ENCODE results near the gene RALGDS. TPM values are rescaled to one million over a fixed set of nuclear protein-coding genes. Genes with fewer than 3 reads are reported as not detected.

The RALGDS gene
- total and polyA plus RNA-seq, 2 donors (not counting 3 experiments of a cell fraction or from before 2014, with no cell fraction given) = 41.4 to 60.0 TPM

DNA sequence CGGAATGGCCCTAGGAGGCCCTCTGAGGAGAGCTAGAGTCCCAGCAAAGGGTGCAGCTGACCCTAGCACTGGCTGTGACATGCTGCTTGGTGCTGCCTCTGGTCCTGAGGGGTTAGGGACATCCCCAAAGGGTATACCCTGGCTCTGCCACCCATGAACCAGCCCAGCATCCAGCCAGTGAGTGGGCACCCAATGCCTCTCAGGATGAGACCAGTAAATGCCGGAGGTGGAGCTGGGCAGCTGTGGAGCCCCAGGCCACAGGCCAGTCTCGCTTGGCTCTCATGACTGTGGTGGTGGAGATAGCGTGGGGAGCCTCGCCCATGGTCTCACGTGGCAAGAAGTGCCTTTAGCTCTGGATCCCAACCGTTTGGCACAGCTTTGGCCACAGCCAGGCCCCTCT lies 63.0 kb downstream of the RALGDS start:
- Histone ChIP-seq H3K27ac (ENCODE audit: insufficient read depth, low read depth, low read length) (no peak overlapping the region), H3K4me1 (ENCODE audit: control insufficient read depth, extremely low read depth, insufficient read depth, low read length) (peaks cover 3% of the 10 kb centered on the region), H3K4me3 (replicated peaks in 1 of 3; ENCODE audit: insufficient read depth in 1 of 3, low read depth in 1 of 3, low read length in 3 of 3) (no peak overlapping the region), H3K27me3 (ENCODE audit: control insufficient read depth in 2 of 2, insufficient read depth in 2 of 2, low read length in 2 of 2) (no peaks in the 10 kb centered on the region), H3K36me3 (ENCODE audit: control insufficient read depth in 2 of 2, extremely low read depth in 1 of 2, insufficient read depth in 2 of 2, low read length in 2 of 2) (peaks cover 0 to 29% of the 10 kb centered on the region in 2 experiments), H4K20me1 (replicated peaks; ENCODE audit: control insufficient read depth, extremely low read depth, insufficient read depth, low read length) (no peaks in the 10 kb centered on the region), H3K9me3 (replicated peaks; ENCODE audit: control insufficient read depth, insufficient read depth, low read length) (no peaks in the 10 kb centered on the region), H3K9me1 (replicated peaks; ENCODE audit: control insufficient read depth, extremely low read depth, insufficient read depth, low read length) (no peaks in the 10 kb centered on the region), H3K4me2 (ENCODE audit: insufficient read depth, low read length) (no peak overlapping the region), H3K79me2 (ENCODE audit: control insufficient read depth, insufficient read depth, low read length) (no peaks in the 10 kb centered on the region), H3K9ac (replicated peaks; ENCODE audit: extremely low read depth, insufficient read depth, low read length) (no peak overlapping the region), H2AFZ (ENCODE audit: low read depth, low read length) (no peak overlapping the region)
- dilution Hi-C loops (cut with MboI; ENCODE audit: extremely low pct_ligation_motif_present, low sequenced_read_pairs) = no loop called here
- ChIA-PET POLR2A (no interaction called here), CTCF (no interaction called here)
- intact Hi-C loops (cut with micrococcal nuclease) = no loop called here
- no peak for FAIRE-seq
- no peak for DNase-seq (ENCODE audit: low read depth, low spot score)
- BruUV-seq (replicated peaks) = TSS peak; percentile 62
- TF ChIP-seq JUN (IDR thresholded peaks at IDR 0.05; ENCODE audit: borderline replicate concordance, insufficient read depth, insufficient read length, low read depth) (no peak), FOS (IDR thresholded peaks at IDR 0.05; ENCODE audit: borderline replicate concordance, insufficient read depth, low read length) (no peak), GATA2 (IDR thresholded peaks at IDR 0.05; ENCODE audit: insufficient read depth, insufficient read length, low read depth, low read length) (no peak)

DNA sequence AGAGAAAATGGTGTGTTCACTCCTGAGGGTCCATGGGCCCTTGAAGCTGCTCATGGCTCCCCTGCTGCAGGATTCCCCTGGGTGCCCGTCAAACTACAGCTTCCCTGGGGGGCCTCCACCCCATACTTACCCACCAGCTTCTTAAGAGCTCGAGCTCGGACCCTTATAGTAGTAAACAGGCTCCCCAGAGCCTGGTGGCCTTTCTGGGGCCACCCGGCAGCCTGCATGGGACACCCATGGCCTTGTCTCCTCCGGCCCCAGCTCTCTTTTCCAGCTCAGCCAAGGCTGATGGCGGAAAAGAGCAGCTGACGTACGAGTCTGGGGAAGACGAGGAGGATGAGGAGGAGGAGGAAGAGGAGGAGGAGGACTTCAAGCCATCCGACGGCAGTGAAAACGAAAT lies 63.5 kb downstream of the RALGDS start:
- no peak overlapping the region for H3K9ac ChIP-seq (replicated peaks; ENCODE audit: extremely low read depth, insufficient read depth, low read length)
- no peaks in the 10 kb centered on the region for H3K9me1 ChIP-seq (replicated peaks; ENCODE audit: control insufficient read depth, extremely low read depth, insufficient read depth, low read length)
- H3K9me3 ChIP-seq (replicated peaks; ENCODE audit: control insufficient read depth, insufficient read depth, low read length) = no peaks in the 10 kb centered on the region
- peaks cover 3% of the 10 kb centered on the region for H3K4me1 ChIP-seq (ENCODE audit: control insufficient read depth, extremely low read depth, insufficient read depth, low read length)
- TF ChIP-seq FOS (IDR thresholded peaks at IDR 0.05; ENCODE audit: borderline replicate concordance, insufficient read depth, low read length) = no peak
- TF ChIP-seq, protein P1, sequence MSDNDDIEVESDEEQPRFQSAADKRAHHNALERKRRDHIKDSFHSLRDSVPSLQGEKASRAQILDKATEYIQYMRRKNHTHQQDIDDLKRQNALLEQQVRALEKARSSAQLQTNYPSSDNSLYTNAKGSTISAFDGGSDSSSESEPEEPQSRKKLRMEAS (IDR thresholded peaks at IDR 0.05; ENCODE audit: insufficient read depth, insufficient read length) = no peak
- TF ChIP-seq, protein P2, sequence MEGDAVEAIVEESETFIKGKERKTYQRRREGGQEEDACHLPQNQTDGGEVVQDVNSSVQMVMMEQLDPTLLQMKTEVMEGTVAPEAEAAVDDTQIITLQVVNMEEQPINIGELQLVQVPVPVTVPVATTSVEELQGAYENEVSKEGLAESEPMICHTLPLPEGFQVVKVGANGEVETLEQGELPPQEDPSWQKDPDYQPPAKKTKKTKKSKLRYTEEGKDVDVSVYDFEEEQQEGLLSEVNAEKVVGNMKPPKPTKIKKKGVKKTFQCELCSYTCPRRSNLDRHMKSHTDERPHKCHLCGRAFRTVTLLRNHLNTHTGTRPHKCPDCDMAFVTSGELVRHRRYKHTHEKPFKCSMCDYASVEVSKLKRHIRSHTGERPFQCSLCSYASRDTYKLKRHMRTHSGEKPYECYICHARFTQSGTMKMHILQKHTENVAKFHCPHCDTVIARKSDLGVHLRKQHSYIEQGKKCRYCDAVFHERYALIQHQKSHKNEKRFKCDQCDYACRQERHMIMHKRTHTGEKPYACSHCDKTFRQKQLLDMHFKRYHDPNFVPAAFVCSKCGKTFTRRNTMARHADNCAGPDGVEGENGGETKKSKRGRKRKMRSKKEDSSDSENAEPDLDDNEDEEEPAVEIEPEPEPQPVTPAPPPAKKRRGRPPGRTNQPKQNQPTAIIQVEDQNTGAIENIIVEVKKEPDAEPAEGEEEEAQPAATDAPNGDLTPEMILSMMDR (IDR thresholded peaks at IDR 0.05; ENCODE audit: extremely low read depth in 1 of 2, insufficient read depth in 1 of 2, low read depth in 1 of 2, low read length in 2 of 2) = no peak
- TF ChIP-seq EZH2 (IDR thresholded peaks at IDR 0.05; ENCODE audit: borderline replicate concordance, low read depth, low read length, severe bottlenecking) = no peak
- no peak for TF ChIP-seq GATA2 (IDR thresholded peaks at IDR 0.05; ENCODE audit: insufficient read depth, insufficient read length, low read depth, low read length)
- no peak for TF ChIP-seq POLR2A (IDR thresholded peaks at IDR 0.05; ENCODE audit: low read depth, low read length)
- TF ChIP-seq POLR2AphosphoS5 (IDR thresholded peaks at IDR 0.05; ENCODE audit: insufficient read depth, low read depth, low read length) = no peak
- intact Hi-C loops (cut with micrococcal nuclease) = no loop called here
- no peak overlapping the region for H3K27ac ChIP-seq (ENCODE audit: insufficient read depth, low read depth, low read length)
- no peak overlapping the region for H3K4me3 ChIP-seq (replicated peaks in 1 of 3; ENCODE audit: insufficient read depth in 1 of 3, low read depth in 1 of 3, low read length in 3 of 3)
- no peak for DNase-seq (ENCODE audit: low read depth, low spot score)
- ChIA-PET CTCF (interaction anchor here (0.6 kb wide), 1 partner anchor 87 kb away, joined by 3 read pairs; no protein-coding TSS in a partner anchor), POLR2A (no interaction called here)
- peaks cover 0 to 29% of the 10 kb centered on the region in 2 experiments for H3K36me3 ChIP-seq (ENCODE audit: control insufficient read depth in 2 of 2, extremely low read depth in 1 of 2, insufficient read depth in 2 of 2, low read length in 2 of 2)
- no peaks in the 10 kb centered on the region for H3K27me3 ChIP-seq (ENCODE audit: control insufficient read depth in 2 of 2, insufficient read depth in 2 of 2, low read length in 2 of 2)
- no peaks in the 10 kb centered on the region for H3K79me2 ChIP-seq (ENCODE audit: control insufficient read depth, insufficient read depth, low read length)
- no peak overlapping the region for H2AFZ ChIP-seq (ENCODE audit: low read depth, low read length)
- dilution Hi-C loops (cut with MboI; ENCODE audit: extremely low pct_ligation_motif_present, low sequenced_read_pairs) = no loop called here
- H4K20me1 ChIP-seq (replicated peaks; ENCODE audit: control insufficient read depth, extremely low read depth, insufficient read depth, low read length) = no peaks in the 10 kb centered on the region
- BruUV-seq (replicated peaks) = no TSS peak
- no peak overlapping the region for H3K4me2 ChIP-seq (ENCODE audit: insufficient read depth, low read length)
- no peak for FAIRE-seq

All from endothelial cell of umbilical vein (primary cell).